Measurements from ENCODE around the gene TIAM1.

The TIAM1 gene

DNA sequence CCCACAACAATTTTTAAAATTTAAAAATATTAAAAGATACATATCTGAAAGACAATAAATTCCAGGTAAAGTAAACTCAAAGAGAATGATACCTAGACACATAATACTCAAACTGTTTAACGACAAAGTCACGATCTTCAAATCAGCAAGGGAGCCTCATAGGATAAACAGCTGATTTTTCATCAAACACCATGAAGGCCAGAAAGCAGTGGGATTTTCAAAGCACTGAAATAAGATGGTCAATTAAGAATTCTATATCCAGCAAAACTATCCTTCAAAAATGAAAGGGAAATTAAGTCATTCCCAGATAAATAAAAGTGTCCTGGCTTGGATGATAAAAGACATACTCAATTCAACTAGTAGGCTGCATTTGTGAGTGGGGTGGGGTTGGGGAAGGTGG is 100.5 kb downstream of the TIAM1 start:
- Histone ChIP-seq H3K4me3 (replicated peaks; ENCODE audit: low read depth, low read length) (no peak overlapping the region), H3K36me3 (ENCODE audit: control insufficient read depth, insufficient read depth, low read length) (no peaks in the 10 kb centered on the region), H3K27me3 (replicated peaks; ENCODE audit: control insufficient read depth, insufficient read depth, low read length) (no peaks in the 10 kb centered on the region)
- no peak for DNase-seq (ENCODE audit: extremely low read depth, insufficient read length)
- TF ChIP-seq, protein P1, sequence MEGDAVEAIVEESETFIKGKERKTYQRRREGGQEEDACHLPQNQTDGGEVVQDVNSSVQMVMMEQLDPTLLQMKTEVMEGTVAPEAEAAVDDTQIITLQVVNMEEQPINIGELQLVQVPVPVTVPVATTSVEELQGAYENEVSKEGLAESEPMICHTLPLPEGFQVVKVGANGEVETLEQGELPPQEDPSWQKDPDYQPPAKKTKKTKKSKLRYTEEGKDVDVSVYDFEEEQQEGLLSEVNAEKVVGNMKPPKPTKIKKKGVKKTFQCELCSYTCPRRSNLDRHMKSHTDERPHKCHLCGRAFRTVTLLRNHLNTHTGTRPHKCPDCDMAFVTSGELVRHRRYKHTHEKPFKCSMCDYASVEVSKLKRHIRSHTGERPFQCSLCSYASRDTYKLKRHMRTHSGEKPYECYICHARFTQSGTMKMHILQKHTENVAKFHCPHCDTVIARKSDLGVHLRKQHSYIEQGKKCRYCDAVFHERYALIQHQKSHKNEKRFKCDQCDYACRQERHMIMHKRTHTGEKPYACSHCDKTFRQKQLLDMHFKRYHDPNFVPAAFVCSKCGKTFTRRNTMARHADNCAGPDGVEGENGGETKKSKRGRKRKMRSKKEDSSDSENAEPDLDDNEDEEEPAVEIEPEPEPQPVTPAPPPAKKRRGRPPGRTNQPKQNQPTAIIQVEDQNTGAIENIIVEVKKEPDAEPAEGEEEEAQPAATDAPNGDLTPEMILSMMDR (IDR thresholded peaks at IDR 0.05; ENCODE audit: insufficient read depth, low read length, poor library complexity, severe bottlenecking) = no peak

DNA sequence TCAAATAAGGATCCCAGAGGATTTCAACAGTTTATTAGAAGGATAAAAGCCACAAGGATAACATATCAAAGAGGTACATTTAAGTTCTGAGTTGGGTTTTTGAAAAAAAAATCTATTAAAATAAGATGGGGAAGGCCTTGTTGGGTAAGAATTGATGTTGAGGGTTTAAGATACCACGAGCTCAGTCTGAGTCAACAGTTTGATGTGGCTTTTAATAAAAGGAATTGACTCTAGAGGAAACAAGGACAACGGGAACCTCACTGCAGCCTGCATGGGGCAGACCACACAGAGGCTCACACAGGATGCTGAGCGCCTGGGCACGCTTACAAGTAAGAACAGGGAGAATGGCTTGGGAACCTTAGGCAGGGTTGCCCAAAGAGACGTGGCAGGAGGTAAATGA is 107.5 kb downstream of the TIAM1 start:
- Histone ChIP-seq H3K4me3 (replicated peaks; ENCODE audit: low read depth, low read length) (no peak overlapping the region), H3K27me3 (replicated peaks; ENCODE audit: control insufficient read depth, insufficient read depth, low read length) (no peaks in the 10 kb centered on the region), H3K36me3 (ENCODE audit: control insufficient read depth, insufficient read depth, low read length) (no peaks in the 10 kb centered on the region)
- TF ChIP-seq, protein P1 (IDR thresholded peaks at IDR 0.05; ENCODE audit: insufficient read depth, low read length, poor library complexity, severe bottlenecking) = no peak
- no peak for DNase-seq (ENCODE audit: extremely low read depth, insufficient read length)

DNA sequence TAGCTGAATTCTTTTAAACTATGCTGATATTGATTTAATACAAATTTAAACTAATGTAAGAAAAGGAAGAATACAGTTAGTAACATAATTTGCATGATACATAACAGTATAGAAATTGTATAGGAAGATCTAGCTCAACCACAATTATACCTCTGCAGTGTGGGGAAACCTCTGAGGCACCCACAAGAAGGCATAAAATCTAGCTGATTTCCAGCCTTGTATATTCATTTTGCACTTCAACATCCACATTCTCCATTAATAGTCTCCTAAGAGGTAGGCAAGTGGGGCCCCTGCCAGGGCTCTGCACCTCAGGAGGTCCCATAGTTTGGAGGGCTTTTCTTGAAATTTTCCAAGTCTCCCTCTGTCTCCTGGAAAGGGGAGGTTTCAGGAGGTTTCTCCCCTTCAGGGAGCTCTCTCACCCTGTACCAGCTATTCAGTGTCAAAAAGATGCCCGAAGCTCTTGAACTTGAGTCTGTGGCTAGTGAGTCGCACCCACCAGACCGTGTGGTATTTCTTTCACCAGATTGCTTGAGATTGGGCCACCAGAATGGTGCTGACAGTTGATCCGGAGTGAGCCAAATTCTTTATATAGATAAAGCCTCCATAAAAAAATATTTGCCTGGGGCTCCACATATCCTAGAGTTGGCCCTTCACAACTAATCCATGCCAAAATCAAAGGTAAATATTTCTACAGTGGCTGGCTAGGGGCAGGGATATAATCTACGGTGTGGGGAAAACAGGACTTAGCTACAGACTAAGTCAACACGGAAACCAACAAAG is 108.2 kb downstream of the TIAM1 start:
- Histone ChIP-seq H3K27me3 (replicated peaks; ENCODE audit: control insufficient read depth, insufficient read depth, low read length) (no peaks in the 10 kb centered on the region), H3K4me3 (replicated peaks; ENCODE audit: low read depth, low read length) (no peak overlapping the region), H3K36me3 (ENCODE audit: control insufficient read depth, insufficient read depth, low read length) (no peaks in the 10 kb centered on the region)
- TF ChIP-seq, protein P1 (IDR thresholded peaks at IDR 0.05; ENCODE audit: insufficient read depth, low read length, poor library complexity, severe bottlenecking) = no peak
- no peak for DNase-seq (ENCODE audit: extremely low read depth, insufficient read length)

DNA sequence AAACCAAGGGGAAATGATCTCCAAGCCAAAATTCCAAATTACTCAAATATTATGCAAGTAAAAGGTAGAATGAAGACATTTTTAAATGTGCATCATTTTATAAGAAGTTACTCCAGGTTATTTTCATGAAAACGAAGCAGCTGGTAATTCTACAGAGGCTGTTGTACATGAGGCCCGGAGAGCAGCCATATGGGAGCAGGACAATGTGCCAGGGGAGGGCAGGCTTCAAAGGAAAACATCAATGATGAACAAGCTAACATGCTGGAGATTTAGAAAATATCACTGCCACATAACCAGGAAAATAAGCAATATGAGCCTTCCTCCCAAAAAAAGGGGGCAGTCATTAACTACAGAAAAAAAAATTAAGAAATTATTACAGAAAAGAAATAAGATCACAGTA is 109.1 kb downstream of the TIAM1 start:
- TF ChIP-seq, protein P1 (IDR thresholded peaks at IDR 0.05; ENCODE audit: insufficient read depth, low read length, poor library complexity, severe bottlenecking) = no peak
- H3K36me3 ChIP-seq (ENCODE audit: control insufficient read depth, insufficient read depth, low read length) = no peaks in the 10 kb centered on the region
- H3K4me3 ChIP-seq (replicated peaks; ENCODE audit: low read depth, low read length) = no peak overlapping the region
- no peaks in the 10 kb centered on the region for H3K27me3 ChIP-seq (replicated peaks; ENCODE audit: control insufficient read depth, insufficient read depth, low read length)
- DNase-seq (ENCODE audit: extremely low read depth, insufficient read length) = no peak

DNA sequence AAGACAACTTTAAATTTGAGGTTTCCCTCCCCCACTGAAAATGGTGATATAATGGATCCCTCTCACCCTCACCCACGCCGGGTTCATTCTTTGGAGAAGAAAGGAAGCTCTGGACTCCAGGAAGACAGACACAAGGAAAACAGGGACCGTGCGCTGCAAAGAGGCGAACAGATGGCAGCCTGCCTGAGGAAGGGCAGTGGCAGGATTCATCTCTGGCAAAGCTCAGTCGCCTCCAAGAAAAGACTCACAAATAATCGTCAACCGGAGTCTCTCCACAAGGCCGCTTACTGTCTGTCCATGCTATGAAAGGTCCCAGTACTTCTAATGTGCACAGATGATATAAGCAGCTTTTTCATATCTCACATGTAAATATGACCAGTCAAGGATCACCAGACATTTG is 110.3 kb downstream of the TIAM1 start:
- DNase-seq (ENCODE audit: extremely low read depth, insufficient read length) = no peak
- Histone ChIP-seq H3K27me3 (replicated peaks; ENCODE audit: control insufficient read depth, insufficient read depth, low read length) (no peaks in the 10 kb centered on the region), H3K4me3 (replicated peaks; ENCODE audit: low read depth, low read length) (no peak overlapping the region), H3K36me3 (ENCODE audit: control insufficient read depth, insufficient read depth, low read length) (no peaks in the 10 kb centered on the region)
- TF ChIP-seq, protein P1 (IDR thresholded peaks at IDR 0.05; ENCODE audit: insufficient read depth, low read length, poor library complexity, severe bottlenecking) = no peak

All from GM06990 (cell line).